Panc1 (cell line): Measurements from ENCODE around the gene TFCP2L1.

Source experiments
- CTCF ChIP-seq: fragments of 450-650 bp; IDR thresholded peaks from 2 replicates; pipeline ENCODE4 v1.5.1; 2017; ENCODE audit warnings: mild to moderate bottlenecking
- POLR2AphosphoS5 ChIP-seq: IDR thresholded peaks from 2 replicates; pipeline ENCODE4 v1.6.1; 2012; ENCODE audit warnings: mild to moderate bottlenecking, low read depth, low read length, moderate library complexity
- SIN3A ChIP-seq: IDR thresholded peaks from 2 replicates; pipeline ENCODE4 v1.6.1; 2012; ENCODE audit warnings: low read depth, mild to moderate bottlenecking, low read length, moderate library complexity, borderline replicate concordance; ENCODE audit not compliant: insufficient read depth

DNA sequence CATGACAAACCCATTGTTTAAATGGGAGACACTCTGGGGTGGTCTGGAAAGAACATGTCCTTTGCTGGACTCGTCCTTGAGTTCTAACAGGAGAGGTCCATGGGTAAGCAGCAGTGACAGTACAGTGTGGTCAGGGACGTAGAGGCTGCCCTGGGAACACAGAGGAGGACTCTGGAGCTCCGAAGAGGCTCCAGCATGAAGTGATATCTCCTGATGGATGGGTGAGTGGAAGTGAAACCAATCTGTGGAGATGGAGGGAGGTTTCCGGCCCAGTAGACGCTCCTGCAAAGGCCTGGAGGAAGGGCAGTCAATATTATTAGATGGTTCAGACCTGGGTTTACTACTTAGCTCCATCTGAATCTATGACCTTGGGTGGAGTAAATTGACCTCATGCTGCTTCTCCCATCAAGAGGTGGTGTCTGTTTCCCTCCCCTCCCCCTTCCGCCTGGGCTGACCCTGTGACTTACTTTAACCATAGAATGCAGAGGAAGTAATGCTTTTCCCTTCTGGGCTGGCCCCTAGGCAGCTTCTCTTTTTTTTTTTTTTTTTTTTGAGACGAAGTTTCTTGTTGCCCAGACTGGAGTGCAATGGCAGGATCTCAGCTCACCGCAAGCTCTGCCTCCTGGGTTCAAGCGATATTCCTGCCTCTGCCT lies 2.3 kb upstream of the TFCP2L1 start:
- TF ChIP-seq CTCF: no peak
- no peak for TF ChIP-seq POLR2AphosphoS5
- TF ChIP-seq SIN3A: no peak
